Endothelial cell of hepatic sinusoid (primary cell): Measurements from ENCODE around the gene IFNA8.
"Not testable (repeated sequence)": the region's sequence is repeated elsewhere in the genome, so short reads cannot be mapped to it uniquely, and the experiment has no call there.

Experiments used
- in situ Hi-C: cut with HindIII; loops from 2 replicates; pipeline ENCODE4 v1.10.0; 2017; ENCODE audit warnings: low sequenced_read_pairs

Gene IFNA8

DNA sequence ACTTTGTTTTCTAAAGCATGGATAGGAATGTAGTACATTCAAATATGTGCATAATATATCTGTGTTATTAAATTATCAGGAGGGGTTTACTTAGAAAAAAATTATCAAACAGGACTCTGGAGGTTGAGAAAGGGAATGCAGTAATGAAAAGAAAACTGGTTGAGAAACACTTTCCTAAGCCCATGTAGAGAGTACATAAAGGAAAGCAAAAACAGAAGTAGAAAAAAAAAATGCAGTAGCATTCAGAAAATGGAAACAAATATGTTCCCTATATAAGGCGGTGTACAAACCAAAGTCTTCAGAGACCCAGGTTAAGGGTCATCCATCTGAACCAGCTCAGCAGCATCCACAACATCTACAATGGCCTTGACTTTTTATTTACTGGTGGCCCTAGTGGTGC lies at the start of gene IFNA8:
Gene IFNA8 (plus strand): TSS at position 301 of the 400 bp plus-strand sequence. CDS start 60 bp downstream, at position 361.
- in situ Hi-C loops = no loop called here

DNA sequence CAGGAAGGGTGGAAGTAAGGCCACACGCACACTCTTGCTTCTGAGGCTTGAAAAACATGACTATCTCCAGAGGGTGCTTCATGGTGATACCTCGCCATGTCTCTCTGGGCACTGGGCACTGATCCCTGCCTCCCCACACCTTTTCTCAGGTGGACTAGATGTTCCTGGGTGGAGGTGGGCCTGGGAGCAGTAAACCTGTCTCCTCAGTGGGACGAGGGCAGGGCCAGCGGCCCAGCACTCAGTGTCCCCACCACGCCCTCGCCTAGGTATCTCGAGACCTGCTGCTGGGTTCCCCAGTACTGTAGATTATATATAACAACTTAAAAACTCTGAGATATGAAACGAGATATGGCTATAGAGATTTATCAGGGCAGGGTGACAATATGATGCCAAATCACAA lies 46.6 kb upstream of the IFNA8 start:
- in situ Hi-C loops = no loop called here

DNA sequence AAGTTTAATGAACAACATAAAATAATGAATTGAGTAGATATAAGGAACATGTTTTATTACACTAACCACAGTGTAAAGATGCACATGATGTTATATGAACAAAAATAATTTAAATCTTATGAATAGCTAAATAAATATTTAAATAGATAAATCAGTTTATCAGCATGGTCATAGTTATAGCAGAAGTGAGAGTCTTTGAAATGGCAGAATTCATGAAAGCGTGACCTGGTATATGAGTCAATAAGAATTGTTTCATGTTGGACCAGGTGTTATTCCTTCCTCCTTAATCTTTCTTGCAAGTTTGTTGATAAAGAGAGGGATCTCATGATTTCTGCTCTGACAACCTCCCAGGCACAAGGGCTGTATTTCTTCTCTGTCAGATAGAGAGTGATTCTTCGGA lies 41.7 kb upstream of the IFNA8 start:
- in situ Hi-C loops = not testable (repeated sequence)

DNA sequence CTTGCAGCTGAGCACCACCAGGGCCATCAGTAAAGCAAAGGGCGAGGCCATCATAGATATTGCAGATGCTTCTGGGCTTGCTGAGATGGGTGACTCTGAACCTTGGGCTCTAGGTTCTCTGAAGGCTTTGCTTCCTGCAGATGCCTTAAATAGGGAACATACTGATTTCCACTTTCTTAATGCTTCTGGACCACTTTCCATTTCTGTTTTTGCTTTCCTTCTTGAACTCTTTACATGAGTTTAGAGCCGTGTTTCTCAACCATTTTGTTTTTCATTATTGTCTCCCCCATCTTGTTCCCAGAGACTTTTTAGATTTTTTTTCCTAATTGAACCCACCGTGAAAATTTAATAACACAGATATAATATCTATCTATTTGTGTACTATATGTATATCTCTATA lies 41.0 kb upstream of the IFNA8 start, which contains the start of gene IFNA13:
Gene IFNA13 (minus strand): TSS at position 101 of the 400 bp plus-strand sequence. CDS start 47 bp downstream, at position 54.
- in situ Hi-C loops = no loop called here

DNA sequence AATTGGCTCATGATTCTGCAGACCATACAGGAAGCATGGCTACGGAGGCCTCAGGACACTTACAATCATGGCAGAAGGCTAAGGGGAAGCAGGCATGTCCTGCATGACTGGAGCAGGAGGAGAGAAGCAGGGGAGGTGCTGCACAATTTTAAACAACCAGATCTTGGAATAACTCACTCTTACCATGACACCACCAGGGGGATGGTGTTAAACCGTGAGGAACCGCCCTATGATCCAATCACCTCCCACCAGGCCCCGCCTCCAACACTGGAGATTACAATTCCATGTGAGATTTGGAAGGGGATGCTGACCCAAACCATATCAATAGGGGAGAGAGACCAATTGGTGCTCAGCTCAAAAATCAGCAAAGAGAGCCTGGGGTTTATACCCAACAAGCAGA lies 37.5 kb upstream of the IFNA8 start:
- in situ Hi-C loops = not testable (repeated sequence)

DNA sequence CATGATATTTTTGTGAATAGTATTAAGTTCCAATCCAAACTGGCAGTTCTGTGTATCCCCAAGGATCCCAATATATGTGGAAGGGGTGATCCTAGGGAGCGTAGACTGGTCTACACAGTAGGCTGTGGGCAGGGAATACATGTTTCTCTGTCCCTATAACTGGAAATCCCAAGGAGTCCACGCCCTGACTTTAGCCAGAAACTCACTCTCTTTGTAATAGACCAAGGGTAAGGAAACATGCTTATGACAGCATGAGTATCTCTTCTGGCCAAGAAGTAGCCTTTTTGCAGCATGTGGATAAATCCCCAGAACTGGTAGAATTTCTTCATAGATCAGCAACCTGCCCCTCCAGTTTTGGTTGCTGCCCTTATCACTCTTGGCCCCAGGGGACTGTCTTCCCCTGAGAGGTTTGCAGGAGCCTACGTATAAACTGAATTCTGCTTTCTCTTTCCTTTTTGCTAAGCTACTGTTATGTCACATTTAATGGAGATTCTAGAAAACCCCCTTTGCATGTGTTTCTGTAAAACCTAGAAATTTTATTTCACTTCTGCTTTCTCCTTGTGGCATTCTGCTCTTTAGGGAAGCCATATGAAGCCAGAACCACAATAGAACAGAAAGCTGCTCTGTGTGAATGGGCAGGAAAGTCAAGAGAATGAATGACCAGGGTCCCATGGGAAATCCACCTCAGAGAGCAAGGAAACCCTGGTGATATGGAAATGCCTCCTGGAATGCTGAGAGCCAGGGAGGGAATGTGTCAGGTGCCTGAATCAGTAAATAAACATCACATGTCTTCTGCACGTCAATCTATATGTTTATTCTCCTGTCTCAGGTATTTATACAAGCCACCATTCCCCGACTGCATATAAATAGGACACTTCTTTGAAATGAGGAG lies 27.2 kb upstream of the IFNA8 start:
- in situ Hi-C loops = no loop called here

DNA sequence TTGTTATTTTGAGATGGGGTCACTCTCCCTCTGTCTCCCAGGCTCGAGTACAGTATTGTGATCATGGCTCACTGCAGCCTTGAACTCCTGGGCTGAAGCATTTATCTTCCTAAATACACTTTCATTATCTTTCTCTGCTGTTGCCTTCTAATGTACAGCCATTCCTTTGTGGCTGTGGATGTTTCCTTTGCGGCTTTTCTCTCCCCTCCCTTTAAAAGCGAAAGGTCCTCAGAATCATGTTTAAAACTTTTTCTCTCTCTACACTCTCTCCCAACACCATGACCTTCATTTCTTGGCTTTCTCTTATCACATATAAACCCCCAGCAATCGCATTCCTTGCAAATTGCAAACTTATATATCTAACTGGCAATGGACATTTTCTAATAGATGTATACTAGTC lies 25.3 kb upstream of the IFNA8 start:
- in situ Hi-C loops = no loop called here

DNA sequence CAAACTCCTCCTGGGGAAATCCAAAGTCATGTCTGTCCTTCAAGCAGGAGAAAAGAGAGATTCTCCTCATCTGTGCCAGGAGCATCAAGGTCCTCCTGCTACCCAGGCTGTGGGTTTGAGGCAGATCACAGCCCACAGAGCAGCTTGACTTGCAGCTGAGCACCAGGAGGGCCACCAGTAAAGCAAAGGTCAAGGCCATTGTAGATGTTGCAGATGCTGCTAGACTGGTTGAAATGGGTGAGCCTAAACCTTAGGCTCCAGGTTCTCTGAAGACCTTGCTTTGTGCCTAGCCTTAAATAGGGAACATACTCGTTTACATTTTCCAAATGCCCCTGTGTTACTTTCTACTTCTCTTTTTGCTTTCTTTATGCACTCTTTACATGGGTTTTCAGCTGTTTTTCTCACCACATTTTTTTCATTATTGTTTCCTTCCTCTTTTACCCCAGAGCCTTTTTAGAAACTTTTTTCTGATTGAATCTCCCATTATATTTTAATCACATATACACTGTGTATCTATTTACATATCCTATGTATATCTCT lies 23.7 kb upstream of the IFNA8 start, which contains the start of gene IFNA2:
Gene IFNA2 (minus strand): TSS at position 268 of the 540 bp plus-strand sequence. CDS start 69 bp downstream, at position 199.
- in situ Hi-C loops = no loop called here

DNA sequence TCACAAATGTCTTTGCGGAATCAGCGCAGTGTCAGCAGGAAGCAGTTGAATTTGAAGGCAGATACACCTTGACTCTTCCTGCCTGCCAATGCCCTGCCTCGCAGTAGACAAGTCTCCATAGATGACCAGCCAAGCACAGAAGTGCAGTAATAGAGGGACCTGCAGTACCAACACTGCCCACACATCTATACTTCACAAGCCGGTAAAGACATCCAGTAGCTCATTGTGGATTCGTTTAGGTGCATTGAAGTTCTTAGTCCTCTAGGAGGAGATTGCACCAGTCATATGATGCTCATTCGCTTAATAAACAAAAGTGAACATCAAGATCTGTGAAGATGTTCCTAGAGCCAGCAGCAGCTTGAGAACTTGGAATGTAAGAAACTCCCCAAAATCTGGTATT lies 16.6 kb upstream of the IFNA8 start:
- in situ Hi-C loops = no loop called here

DNA sequence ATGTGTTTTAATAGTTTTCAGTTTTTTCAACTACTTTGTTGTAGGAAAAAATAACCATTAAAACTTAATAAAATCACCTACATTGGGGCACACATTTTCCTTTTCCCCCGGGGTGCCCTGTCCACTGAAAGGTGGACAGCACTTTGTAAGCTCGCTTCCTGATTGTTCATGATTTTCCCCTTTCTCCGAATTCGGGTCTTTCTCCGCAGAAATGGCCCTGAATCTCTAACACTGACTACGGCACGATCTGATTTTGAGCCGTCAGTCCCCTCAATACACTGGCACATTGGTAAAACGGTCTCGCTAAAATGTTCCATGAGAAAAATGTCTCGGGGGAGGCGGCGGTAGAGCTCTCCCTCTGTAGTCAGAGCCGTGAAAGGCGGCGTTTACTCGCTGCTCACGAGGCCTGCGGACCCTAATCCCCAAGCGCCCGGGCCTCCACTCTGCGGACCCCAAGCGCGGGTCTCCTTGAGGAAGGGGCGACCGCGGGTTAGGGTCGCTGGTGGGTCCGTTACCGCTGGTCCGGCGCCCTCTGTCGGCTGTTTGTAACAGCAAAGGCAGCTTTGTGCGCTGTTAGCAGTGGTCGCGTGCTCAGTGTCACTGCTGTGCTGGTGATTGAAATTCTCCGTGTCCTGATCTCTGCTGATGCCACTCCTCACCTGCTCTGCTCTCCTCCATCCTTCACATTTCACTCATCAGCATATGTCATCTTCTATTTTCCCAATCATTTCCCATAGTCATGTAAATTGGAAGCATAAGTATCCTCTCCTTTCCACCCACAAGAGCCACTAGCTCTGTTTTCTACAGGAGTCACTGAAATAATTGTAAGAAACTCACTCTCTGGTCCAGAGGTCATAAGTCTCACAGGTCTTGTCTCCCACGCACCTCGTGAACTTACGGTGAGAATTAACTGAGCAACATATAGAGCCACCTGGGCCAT lies 12.9 kb upstream of the IFNA8 start:
- in situ Hi-C loops = no loop called here

DNA sequence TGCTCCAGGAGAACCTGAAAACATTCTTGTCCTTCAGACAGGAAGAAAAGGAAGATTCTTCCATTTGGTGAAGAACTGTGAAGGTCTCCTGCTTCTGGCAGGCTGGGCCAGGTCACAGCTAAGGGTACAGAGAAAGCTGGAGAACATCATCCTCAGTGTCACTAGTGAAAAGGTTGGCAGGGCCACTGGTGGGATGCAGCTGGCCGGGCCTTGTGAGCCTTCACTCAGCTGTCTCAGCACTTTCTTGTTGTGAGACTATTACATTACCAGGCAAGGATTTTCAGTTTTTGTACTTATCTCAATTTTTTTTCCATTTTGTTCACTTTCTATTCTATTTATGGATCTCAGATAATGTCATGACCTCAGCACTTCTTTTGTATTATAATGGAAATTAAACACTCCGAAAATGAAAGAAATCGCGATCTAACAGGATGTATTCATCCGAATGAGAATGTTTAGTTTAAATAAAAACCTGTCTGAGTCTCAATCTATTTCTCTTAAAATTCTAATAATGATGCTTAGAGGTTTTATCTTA lies 9.9 kb upstream of the IFNA8 start:
- in situ Hi-C loops = no loop called here

DNA sequence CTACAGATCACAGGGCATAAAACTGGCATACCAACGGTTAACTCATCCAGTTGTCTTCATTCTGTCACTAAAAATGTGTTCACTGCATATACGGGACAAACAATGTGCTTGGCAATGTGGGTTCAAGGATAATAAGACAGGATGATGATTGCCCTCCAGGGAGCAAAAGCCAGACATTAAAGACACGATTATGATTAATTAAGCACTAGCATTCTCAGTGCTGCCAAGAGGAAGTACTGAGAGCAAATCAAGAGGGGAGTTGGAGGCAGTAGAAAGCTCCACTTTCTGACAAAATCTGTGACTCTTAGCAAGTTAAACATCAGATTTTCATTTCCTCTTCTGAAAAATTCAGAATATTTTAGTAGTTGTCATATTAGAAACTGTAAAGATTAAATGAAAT lies 9.0 kb upstream of the IFNA8 start:
- in situ Hi-C loops = loop anchor here (5.0 kb wide), 1 partner anchor 63 kb away; the partner anchor contains the start of gene KLHL9

DNA sequence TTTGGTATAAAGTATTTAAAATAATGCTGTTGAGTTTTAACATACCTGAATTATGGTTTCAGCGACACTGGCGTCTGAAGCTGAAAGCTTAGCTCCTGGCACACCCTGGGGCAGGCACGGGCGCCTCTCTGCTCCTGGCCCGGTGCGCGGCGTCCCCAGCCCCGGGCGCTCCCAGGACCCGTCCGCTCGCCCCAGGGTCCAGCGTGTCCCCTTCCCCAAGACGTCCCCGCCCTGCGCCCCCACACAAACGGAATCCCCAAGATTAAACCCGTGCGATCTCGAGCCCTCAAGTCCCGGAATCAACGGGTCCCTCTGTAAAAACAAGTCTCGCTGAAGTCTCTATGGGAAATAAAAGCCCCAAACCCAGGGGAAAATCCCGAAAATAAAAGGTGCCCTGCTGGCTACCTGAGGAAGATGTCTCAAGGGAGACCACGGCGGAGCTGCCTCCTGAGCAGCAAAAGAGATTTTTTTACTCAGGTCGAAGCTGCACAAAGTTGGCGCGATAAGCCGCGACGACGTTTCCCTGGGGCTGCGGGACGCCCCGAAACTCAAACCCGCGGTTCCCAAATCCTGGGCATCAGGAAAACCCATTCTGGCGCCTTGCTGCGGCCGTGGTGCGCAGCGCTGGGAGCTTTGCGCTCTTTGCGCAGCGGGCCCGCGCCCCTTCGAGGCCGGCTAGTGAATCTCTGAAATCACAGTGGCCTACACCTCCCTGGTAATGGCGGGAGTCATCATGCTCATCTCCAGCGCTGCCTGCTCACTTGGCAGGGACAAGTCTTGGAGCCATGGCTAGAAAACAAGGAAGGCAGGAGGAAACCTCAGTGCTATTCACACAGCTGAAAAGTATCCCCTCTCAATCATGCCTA lies 6.3 kb upstream of the IFNA8 start:
- in situ Hi-C loops = loop anchor here (5.0 kb wide), 1 partner anchor 65 kb away; the partner anchor contains the start of gene KLHL9

DNA sequence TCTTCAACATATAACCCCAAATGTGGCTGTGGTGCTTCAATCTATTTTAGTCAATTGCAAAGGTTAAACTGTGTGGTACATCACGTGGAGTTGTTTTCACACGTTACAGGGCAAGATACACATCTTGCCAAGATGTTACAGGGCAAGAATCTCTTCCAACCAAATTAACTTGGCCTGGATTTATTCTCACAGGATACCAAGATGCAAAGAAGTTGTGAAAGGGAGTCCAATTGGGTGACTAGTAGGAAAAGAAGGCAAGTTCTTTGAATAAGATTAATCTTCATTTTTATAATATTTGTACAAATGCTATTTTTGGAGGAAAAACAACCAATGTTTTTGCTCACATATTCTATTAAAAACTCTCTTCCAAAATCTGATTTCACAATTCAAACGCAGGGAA lies 4.8 kb upstream of the IFNA8 start:
- in situ Hi-C loops = loop anchor here (5.0 kb wide), 1 partner anchor 67 kb away; the partner anchor contains the start of gene KLHL9

DNA sequence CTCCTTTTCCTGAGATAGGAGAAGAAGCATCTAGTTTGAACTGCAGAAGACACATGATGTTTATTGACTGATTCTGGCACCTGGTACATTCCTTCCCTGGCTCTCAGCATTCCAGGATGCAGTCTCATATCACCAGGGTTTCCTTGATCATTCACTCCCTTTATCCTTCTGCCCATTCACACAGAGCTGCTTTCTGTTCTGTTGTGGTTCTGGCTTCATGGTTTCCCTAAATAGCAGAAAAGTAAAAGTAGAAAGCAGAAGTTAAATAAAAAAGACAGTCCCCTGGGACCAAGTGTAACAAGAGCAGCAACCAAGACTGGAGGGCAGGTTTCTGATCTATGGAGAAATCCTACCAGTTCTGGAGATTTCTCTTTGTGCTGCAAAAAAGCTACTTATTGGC lies 3.2 kb downstream of the IFNA8 start:
- in situ Hi-C loops = no loop called here

DNA sequence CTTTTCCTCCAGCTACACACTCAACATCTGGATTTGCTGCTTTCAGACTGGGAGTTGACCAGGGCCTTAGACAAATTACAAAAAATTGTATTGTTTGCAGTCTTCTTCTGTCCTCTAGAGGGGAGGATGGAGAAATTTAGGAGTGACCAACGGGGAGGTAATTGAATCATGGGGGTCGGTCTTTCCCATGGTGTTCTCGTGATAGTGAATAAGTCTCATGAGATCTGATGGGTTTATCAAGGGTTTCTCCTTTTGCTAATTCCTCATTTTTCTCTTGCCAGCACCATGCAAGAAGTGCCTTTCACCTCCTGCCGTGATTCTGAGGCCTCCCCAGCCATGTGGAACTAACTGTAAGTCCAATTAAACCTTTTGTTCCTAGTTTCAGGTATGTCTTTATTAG lies 4.2 kb downstream of the IFNA8 start:
- in situ Hi-C loops = no loop called here

DNA sequence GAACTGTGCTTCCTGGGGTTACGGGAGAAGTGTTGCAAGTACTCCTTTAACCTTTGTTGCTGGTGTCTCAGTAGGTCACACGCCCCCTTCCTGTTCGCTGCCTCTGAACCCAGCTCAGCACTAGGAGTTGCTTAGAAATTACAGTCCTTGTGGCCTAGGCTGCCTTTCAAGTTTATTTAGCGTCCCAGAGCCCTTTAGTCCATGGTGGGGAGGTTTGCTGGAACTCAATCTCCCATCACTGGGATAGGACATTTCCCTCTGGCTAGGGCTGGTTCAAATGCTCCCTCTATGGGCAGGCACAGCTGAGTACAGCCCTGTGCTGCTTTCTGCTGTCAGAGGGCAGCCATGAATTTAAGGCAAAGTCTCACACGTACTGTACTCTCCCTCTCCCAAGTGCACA lies 4.7 kb downstream of the IFNA8 start:
- in situ Hi-C loops = no loop called here

DNA sequence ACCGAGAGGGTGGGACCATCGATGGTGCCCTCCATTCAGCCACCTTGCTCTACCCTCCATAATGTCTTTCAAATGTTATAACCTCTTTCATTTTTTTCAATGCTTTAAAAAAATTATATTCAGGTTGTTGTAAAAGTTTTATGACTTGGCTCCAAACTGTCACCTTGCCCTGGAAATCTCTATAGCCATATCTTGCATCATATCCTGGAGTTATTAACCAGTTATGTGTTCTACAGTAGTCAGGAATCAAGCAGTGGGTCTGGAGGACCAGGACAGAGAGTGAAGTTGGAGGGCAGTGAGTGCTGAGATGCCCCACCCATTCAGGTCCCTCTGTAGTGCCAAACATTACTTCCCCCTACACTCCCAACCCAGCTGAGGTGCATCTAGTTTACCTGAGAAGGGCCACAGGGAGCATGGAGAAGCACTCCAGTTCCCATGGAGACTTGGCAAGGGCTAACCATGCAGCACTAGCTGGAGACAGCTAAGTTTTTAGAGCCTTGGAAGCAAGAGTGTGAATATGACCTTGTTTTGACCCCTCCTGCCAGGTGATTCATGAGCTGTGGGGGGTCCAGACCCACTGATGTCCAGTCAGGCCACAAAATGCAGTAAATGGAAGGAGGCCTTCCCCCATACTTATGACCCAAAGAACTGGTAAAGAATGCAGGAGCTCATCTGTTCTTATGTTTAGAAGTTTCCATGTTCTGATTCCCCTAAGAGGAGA lies 5.5 kb downstream of the IFNA8 start:
- in situ Hi-C loops = no loop called here
